BJ (cell line): ENCODE data around the gene CNOT4. TPM values are rescaled to one million over a fixed set of nuclear protein-coding genes. Genes with fewer than 3 reads are reported as not detected.

Source experiments
- CTCF ChIA-PET: fragments of 350-600 bp; formaldehyde crosslinking; extraction: SDS; loops from one replicate; lab custom pipeline; 2021; ENCODE audit warnings: antibody characterized with exemption, inconsistent platforms; lab: Yijun Ruan, JAX
- POLR2A ChIA-PET: fragments of 300-600 bp; sonication (Branson Sonifier 250); formaldehyde crosslinking; extraction: SDS; loops from one replicate; lab custom pipeline; 2021; ENCODE audit warnings: antibody characterized with exemption; lab: Charles Lee
- DNase-seq: peaks from one replicate; pipeline ENCODE4 v3.0.0-alpha.2; 2011; ENCODE audit warnings: low read depth
- H3K27me3 ChIP-seq: 2 replicates; pipeline ENCODE4 v1.6.0; 2011; ENCODE audit warnings: low read length; ENCODE audit not compliant: control insufficient read depth, insufficient read depth
- H3K36me3 ChIP-seq: 2 replicates; pipeline ENCODE4 v1.5.1; 2011; ENCODE audit warnings: low read length; ENCODE audit not compliant: control insufficient read depth, insufficient read depth
- H3K4me3 ChIP-seq: 2 replicates; pipeline ENCODE4 v1.5.1; 2011; ENCODE audit warnings: low read depth, mild to moderate bottlenecking, control low read depth, low read length
- polyA plus RNA-seq: library from polyadenylated mRNA; depleted of rRNA; stranded (reverse); fragments of >200 nt; gene quantifications from 2 replicates; pipeline ENCODE4 v1.2.3, GENCODE V29; 2011
- TF ChIP-seq, protein P1 (sequence below): IDR thresholded peaks from 2 replicates; pipeline ENCODE4 v1.5.1; 2011; ENCODE audit warnings: low read depth, mild to moderate bottlenecking, control low read depth, inconsistent platforms, low read length, moderate library complexity; ENCODE audit not compliant: insufficient read depth

CNOT4 gene
- polyA plus RNA-seq, 1 experiment = 11.0 TPM

DNA sequence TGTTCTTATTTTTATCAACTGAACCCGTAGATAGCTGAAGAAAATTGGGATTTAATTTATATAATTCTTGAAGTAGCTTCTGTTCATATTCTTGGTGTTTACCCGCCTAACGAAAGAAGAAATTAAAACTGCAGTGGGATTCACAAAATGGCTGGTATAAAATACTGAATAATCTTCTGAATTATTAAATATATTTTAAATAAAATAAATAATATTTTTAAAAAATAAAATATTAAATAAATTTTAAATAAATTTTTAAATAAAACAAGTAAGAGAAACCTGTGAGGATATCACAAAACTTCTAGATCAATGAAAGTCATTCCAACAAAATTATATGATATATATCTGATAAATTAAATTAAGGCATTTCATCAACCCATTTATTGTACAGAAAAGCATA, 99.4 kb downstream of the CNOT4 start:
- TF ChIP-seq, protein P1, sequence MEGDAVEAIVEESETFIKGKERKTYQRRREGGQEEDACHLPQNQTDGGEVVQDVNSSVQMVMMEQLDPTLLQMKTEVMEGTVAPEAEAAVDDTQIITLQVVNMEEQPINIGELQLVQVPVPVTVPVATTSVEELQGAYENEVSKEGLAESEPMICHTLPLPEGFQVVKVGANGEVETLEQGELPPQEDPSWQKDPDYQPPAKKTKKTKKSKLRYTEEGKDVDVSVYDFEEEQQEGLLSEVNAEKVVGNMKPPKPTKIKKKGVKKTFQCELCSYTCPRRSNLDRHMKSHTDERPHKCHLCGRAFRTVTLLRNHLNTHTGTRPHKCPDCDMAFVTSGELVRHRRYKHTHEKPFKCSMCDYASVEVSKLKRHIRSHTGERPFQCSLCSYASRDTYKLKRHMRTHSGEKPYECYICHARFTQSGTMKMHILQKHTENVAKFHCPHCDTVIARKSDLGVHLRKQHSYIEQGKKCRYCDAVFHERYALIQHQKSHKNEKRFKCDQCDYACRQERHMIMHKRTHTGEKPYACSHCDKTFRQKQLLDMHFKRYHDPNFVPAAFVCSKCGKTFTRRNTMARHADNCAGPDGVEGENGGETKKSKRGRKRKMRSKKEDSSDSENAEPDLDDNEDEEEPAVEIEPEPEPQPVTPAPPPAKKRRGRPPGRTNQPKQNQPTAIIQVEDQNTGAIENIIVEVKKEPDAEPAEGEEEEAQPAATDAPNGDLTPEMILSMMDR = no peak
- POLR2A ChIA-PET = no interaction called here
- peaks cover 2% of the 10 kb centered on the region; the same call in 1 of the 2 replicates for H3K36me3 ChIP-seq
- no peak for DNase-seq
- H3K27me3 ChIP-seq = no peaks in the 10 kb centered on the region
- H3K4me3 ChIP-seq = no peak overlapping the region
- CTCF ChIA-PET = no interaction called here

DNA sequence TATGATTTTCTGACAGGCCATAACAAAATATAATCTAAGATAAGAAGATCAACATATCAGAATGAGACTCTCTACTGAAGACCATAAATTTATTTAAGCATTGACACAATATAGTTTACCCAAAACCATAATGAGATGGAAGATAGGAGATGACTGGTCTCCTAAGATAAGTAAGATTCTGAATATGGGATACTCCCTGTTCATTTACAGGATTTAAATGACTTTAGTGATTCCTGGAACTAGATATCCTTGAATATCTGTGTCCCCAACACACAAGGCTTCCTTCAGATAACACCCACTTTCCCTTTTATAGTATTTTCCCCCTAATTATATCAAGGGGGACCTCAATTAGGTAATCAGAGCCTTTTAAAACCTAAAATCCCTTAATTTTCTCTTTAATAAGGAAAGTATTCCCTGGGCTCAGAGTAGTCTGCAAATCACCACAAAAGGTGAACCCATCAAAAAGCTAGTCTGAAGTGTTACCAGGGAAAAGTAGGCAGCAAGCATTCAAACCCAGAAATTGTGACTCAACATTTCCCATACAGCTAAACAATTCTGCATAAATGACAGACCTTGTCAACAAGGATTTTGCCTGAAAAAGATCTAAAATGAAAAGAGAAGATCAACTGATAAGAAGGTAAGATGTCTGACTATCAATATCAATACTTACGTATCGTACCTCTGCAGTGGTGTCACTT, 99.9 kb downstream of the CNOT4 start:
- DNase-seq = no peak
- TF ChIP-seq, protein P1 = no peak
- H3K4me3 ChIP-seq = no peak overlapping the region
- no peaks in the 10 kb centered on the region for H3K27me3 ChIP-seq
- H3K36me3 ChIP-seq = peaks cover 2% of the 10 kb centered on the region; the same call in 1 of the 2 replicates
- POLR2A ChIA-PET = no interaction called here
- CTCF ChIA-PET = no interaction called here

DNA sequence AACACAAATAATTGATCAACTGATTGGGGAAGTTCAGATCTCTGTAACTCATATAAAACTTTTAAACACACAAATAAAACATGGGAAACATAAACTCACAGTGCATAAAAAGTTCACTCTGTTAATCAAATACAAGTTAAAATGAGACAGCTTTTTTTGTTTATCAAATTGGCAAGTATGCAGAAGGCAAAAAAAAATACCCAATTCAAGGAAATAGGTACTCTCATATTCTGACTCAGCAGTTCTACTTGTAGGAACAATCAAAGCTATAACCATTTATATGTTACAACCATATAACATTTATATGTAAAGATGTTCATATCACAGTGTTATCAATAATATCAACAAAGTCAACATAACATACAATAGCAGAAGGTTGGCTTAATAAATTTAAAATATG, 102.0 kb downstream of the CNOT4 start:
- CTCF ChIA-PET = interaction anchor here (1.6 kb wide), 1 partner anchor 151 kb away, joined by 3 read pairs; no protein-coding TSS in a partner anchor

DNA sequence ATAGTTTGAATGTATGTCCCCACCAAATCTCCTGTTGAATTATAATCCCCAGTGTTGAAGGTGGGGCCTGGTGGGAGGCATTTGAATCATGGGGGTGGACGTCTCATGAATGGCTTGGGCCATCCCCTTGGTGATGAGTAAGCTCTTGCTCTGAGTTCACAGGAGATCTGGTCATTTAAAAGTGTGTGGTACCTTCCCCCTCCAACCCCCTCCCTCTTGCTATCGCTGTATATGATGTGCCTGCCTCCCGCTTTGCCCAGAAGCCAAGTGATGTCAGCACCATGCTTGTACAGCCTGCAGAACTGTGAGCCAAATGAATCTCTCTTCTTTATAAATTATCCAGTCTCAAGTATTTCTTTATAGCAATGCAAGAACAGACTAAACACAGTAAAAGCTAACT, 103.0 kb downstream of the CNOT4 start:
- POLR2A ChIA-PET = no interaction called here
- CTCF ChIA-PET = interaction anchor here (0.7 to 0.9 kb wide), 2 partner anchors 30 to 94 kb away, joined by 3 read pairs; no protein-coding TSS in a partner anchor
- Histone ChIP-seq H3K4me3 (no peak overlapping the region), H3K36me3 (peaks cover 2% of the 10 kb centered on the region; the same call in 1 of the 2 replicates), H3K27me3 (no peaks in the 10 kb centered on the region)
- DNase-seq = no peak
- TF ChIP-seq, protein P1 = no peak

More for the DNA sequence above, 102.0 kb downstream of the CNOT4 start:
- Histone ChIP-seq H3K36me3 (peaks cover 2% of the 10 kb centered on the region; the same call in 1 of the 2 replicates), H3K27me3 (no peaks in the 10 kb centered on the region), H3K4me3 (no peak overlapping the region)
- DNase-seq = no peak
- POLR2A ChIA-PET = no interaction called here
- TF ChIP-seq, protein P1 = no peak

DNA sequence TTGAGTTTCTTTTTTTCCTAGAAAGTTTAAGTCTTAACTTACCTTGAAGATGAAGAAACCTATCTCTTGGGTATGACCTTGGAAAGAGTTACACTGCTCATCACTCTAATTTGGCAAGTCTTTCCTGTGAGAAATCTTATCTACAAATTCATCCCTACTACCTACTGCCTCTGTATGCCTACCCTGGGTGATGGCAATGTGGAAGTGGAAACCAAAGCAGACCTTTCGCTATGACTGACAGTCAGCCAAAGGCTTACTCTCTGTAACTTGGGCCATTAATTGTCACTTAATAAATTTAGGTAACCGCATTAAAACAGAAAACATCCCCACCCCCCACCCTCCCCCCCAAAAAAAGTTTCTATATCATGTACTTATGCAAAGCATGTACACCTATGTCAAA, 103.9 kb downstream of the CNOT4 start:
- DNase-seq = no peak
- Histone ChIP-seq H3K27me3 (no peaks in the 10 kb centered on the region), H3K36me3 (peaks cover 2% of the 10 kb centered on the region; the same call in 1 of the 2 replicates), H3K4me3 (no peak overlapping the region)
- CTCF ChIA-PET = no interaction called here
- TF ChIP-seq, protein P1 = no peak
- POLR2A ChIA-PET = no interaction called here
